NK-92 (cell line): ENCODE results near the gene GRHL1.

Experiments used
- DNase-seq: peaks from one replicate; lab custom pipeline; 2025; ENCODE audit not compliant: unreplicated experiment; lab: John Stamatoyannopoulos, UW

The GRHL1 gene

DNA sequence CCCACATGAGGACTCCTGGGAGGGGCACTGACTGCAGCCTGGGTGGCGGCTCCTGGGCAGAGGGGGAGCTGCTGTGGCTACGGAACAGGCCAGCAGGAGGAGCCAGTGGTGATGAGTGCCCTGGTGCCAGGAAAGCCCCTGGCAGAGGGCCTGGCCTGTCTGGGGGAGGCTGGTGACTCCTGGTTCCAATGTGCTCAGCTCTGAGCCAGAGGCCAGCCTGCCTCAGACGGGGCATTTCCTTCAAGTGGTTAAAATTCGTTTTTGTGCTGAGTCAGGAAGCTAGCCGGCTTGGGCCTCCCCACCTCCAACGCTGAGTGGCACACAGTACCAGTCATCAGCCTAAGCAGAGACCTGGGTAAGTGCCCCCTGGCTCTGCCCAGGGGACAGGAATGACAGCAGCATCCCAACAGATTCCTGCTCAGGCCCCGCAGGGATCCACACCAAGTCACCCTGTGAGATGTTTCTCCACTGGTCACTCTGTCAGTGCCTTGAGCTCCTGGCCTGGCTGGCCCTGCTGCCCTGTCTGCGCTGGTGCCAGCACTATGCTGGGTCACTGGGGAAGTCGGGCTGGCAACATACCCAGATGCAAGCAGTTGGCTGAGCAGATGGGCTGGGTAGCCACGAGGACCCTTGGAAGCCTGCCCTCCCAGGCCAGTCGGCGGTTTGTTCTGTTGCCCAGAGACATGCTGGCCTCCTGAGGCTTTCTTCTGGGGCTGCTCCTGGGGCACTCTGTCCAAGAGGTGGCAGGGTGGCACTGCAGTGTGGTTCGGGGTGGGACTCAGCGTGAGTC lies 84.8 kb downstream of the GRHL1 start:
- DNase-seq = no peak

DNA sequence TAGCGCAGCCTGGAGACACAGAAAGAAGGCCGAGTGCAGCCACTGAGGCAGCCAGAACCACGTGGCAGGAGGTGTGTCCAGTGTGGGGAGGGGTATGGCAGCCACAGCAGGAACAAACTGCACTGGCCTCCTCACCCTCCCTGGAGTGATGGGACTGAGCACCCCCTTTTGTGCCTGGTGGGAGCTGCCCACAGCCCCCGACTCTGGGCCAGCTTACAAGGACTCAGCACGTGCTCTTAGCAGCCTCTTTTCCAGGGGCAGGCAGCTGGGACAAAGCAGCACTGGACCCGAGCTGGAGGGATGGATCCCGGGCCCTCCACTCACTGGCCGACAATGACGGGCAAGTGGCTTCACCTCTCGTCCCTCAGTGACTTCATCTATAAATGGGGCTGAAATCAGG lies 86.6 kb downstream of the GRHL1 start:
- DNase-seq = no peak

DNA sequence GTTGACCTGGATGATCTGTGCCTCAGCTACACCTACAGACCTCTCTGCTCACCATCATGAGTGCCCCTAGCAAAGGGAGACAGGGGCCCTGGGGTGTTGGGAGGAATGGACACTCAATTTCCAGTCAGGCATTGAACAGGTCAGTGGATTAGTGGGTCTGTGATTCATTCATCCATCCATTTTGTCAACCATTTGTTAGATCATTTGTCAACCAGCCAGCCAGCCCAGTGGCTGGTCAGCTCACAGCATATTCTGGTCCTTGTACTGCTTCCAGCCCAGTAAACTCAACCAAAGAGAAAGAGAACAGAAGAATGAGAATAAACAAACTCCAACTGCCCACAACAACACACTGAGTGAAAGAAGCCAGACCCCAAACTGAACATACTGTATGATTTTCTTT lies 87.2 kb downstream of the GRHL1 start:
- no peak for DNase-seq

DNA sequence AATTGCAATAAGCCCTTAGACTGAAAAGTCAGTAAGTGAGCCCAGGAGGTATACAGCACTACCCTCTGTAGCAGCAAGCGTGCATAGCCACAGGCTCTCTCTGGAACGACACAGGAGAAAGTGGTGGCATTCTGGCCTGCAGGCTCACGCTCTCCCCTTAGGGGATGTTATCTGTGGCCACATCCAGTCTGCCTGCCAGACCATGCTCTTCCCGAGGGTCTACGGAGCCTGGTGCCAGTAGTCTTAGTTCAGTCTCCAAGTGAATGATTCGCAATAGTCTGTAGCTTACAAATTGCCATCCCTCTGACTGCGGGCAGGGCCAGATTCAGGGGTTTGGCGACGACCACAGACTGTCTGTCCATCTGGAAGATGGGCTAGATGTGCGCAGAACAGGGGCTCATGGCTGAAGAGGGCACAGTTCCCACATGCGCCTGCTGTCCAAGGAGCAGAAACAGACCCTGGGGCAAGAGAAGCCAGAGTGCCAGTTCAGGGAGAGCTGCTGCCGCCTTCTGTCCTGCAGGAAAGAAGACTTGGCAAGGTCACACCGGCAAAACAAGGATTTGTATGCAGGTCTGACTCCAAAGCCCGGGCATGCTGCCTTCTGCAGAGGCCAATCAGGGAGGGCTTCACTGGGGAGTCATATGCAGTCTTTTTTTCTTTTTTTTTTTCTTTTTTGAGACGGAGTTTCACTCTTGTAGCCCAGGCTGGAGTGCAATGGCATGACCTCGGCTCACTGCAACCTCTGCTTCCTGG lies 88.3 kb downstream of the GRHL1 start:
- no peak for DNase-seq

DNA sequence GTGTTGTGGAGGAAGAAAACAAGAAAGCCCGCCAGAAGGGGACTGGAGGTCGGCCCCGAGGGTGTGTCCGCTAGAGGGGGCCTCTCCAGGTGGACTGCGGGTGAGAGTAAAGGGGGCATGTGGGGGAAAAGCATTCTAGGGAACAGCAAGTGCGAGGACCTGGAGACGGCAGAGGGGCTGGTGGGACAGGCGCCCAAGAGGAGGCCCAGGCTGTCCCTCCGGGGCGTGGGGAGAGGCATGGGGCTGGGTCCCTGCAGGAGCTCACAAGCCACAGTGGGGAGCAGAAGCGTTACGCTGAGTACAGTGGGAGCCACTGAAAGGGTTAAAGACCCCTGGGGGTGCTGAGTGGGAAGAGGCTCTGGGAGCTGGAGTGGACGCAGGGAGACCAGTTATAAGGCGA lies 90.2 kb downstream of the GRHL1 start:
- no peak for DNase-seq

DNA sequence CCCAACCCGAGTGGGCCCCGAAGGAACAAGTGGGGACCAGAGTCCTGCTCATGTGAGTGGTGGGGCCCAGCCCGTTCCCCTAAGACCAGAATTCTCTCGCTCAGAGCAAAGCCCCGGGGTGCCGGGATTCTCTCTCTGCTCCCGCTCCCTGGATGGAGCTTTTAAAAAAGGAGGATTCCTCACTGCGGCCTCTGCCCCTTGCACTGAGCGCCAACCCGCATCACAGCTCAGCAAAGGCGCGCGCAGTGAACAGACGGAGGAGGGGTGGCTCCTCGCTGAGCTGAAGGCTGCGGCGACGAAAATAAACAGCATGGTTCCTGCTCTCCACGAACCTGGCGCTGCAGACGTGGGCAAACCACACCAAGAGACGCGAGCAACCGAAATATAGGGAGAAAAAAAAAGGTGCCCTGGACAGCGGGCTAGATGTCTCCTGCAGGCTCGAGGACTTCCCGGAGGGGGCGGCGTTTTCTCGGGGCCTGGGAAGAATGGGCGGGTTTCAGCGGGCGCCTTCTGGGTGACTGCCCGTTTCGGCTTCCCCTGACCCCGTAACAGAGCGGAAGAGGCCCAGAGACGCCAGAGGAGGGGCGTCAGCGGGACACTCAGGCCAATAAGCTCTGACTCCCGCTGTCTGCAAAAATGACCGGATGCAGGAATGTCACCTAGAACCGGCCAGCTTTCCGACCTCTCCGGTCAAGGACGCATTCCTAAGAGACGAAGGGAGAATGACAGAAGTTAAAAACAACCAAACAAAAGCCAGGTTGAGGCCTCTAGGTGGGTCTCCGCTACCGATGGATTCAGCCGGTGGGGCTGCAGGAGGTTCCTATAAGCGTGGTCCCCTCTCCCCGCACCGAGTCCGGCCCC lies 91.0 kb downstream of the GRHL1 start:
- no peak for DNase-seq

DNA sequence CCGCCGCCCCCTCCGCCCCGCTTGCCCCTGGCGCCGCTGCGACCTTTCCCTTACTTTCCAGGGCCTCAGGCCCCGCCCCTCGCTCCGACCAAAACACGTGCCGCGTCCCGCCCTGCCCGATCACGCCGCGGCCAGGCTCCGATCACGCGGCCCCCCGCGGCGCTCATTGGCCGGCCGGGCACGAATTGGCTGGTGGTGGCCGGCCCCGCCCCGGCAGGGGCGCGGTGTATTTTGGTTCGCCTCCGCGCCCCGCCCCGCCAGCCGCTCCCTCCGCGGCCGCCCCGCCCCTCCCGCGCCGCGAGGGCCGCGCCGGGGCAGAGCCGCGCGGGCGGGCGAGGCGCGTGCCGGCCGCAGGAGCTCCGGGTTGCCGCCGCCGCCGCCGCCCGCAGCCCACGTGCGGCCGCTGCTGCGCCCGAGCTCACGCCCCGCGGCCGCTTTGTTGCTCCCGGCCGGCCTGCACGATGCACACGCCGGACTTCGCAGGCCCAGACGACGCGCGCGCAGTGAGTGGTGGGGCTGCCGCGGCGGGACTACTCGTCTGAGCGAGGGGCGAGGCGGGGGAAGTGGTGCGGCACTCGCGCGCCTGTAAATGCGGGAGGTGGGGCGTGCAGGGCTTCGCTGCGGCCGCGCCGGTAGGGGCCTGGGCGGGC lies 91.9 kb downstream of the GRHL1 start, which contains the start of gene KLF11:
Gene KLF11, plus strand, starts transcription at position 295 of the 650 bp plus-strand sequence. Its CDS starts 167 bp downstream, at position 462.
- peak; percentile 12 for DNase-seq

DNA sequence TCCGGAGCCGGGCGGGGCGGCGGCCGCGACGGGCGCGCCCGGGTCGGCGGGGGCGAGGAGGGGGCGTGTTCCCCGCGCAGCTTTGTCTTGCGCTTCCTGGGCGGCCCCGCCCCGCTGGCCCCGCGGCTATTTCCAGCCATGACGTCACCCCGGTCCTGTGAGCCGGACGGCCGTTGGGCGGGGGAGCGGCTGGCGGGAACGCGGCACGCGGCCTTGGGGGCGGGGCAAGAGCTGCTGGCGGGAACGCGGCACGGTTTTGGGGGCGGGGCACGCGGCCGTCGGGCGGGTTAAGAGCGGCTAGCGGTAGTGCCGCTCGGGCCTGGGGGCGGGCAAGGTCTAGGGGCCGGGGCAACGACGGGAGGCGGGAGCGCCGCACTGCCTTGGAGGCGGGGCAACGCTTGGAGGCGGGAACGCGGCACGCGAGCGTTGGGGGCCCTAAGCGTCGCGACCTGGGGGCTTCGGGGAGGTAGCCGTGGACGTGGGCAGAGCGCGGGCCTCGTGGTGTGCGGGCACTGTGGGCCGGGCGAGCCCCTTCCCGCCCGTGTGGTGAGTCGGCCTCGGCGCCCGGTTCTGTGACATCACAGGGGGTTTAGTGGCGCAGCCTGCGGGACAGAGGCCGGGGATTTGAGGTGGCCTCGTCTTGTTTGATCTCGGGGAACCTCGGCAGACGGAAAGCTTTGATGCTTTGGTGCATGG lies 92.6 kb downstream of the GRHL1 start:
- DNase-seq = peak; percentile 52

DNA sequence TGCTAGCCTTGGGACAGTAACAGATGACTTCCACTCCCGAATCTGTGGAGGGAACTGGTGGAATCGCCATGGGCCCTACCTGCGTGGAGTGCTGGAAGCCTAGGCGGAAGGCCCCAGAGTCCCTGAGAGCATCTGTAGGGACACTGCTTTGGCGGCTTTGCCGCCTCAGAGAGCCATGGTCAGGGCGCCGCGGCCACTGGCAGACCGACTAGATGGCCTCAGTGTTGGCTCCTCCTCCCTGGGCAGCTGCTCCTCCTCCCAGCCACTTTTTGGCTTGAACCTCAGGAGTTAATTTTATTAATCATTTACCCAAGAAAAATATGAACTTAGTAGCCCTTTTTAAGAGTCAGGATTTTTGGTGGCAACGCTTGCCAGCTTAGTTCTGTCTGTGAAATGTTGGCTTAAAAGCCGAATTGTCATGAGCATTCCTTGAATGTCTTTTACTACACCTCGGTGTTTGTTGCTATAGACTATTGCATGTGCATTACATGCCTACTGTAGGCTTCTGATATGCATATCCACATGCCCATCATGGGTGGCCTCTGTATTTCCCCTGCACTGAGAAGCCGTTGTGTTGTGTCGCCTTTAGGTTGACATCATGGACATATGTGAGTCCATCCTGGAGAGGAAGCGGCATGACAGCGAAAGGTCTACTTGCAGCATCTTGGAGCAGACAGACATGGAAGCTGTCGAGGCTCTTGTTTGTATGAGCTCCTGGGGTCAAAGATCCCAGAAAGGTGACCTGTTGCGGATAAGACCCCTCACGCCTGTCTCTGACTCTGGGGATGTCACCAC lies 94.3 kb downstream of the GRHL1 start:
- DNase-seq = no peak

DNA sequence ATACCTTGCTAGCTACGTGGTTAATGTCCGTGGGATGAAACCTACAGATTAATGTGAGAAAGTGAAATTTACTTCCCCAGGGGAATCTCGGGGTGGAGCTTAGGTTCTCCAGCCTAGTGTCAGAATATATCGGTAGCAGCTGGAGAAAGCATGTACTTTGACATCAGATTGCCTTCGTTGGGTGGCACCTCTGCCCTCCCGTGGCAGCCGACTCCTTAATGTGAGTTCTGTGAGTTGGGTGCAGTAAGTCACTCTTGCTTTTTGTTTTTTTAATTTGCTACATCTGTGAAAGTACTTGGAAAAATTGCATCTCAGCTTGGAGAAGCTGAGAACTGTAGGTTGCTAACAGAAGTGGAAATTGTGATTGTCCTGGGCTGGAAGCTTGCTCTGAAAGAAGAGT lies 95.4 kb downstream of the GRHL1 start:
- DNase-seq = no peak

DNA sequence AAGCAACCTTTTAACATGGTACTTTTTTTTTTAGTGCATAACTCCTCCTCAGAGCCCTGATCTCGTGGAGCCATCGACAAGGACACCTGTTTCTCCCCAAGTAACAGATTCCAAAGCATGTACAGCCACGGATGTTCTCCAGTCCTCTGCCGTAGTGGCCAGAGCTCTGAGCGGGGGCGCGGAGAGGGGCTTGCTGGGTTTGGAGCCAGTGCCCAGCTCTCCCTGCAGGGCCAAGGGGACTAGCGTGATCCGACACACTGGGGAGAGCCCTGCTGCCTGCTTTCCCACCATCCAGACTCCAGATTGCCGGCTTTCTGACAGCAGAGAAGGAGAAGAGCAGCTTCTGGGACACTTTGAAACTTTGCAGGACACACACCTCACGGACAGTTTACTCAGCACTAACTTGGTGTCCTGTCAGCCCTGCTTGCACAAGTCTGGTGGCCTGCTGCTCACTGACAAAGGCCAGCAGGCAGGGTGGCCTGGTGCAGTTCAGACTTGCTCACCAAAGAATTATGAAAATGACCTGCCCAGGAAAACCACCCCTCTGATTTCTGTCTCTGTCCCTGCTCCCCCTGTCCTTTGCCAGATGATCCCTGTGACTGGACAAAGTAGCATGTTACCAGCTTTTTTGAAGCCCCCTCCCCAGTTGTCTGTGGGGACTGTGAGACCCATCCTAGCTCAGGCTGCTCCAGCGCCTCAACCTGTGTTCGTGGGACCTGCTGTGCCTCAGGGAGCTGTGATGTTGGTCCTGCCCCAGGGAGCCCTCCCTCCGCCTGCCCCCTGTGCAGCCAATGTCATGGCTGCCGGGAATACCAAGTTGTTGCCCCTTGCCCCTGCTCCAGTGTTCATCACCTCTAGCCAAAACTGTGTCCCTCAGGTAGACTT lies 96.4 kb downstream of the GRHL1 start:
- no peak for DNase-seq

DNA sequence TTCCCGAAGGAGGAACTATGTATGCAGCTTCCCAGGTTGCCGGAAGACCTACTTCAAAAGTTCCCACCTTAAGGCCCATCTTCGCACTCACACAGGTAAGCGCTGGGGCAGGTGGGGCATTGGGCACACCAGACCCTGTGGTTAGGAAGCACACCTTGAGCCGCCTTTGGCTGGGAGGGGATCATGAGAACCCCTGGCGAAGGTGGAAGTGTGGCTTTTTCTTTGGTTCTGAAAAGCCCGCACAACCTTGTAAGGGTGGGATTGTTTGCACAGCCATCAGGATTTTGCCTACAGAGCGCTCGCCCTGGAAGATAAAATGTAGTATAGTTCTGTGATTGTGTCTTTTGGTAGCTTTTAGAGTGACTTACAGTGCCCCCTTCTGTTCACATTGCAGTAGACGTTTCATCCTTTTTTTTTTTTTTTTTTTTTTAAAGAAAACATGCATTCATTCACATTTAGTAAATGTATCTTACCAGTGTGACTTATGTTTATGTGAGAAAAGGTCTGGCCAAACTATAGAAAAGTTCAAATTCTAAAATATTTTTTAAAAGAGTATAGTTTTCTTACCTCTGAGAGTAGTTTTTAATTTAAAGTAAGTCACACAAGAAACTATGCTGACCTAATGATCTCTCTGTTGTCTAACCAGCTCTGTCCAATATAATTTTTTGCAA lies 97.1 kb downstream of the GRHL1 start:
- DNase-seq = no peak
